Fibroblast of mammary gland (primary cell): ENCODE measurements around the gene SRSF11.
"Not testable (repeated sequence)": the region's sequence is repeated elsewhere in the genome, so short reads cannot be mapped to it uniquely, and the experiment has no call there.

ENCODE experiments used
- DNase-seq: peaks from one replicate; pipeline ENCODE4 v3.0.0-alpha.2; 2010; ENCODE audit warnings: low read depth
- H3K4me3 ChIP-seq: 2 replicates; pipeline ENCODE4 v1.5.1; 2011; ENCODE audit warnings: low read depth, mild to moderate bottlenecking, low read length, moderate library complexity; ENCODE audit not compliant: control insufficient read depth
- TF ChIP-seq, protein P1 (sequence below): conservative IDR thresholded peaks from 2 replicates; pipeline ENCODE4 v1.5.1; 2011; ENCODE audit warnings: low read depth, low read length, inconsistent platforms; ENCODE audit not compliant: control insufficient read depth, insufficient read depth

Gene SRSF11

GRCh38 chr1:70205434-70206118, 15.6 kb upstream of the SRSF11 start, which contains the start of gene LRRC40:
Gene LRRC40, minus strand, starts transcription at chr1:70205579. Its CDS starts 39 bp downstream, at chr1:70205540.
- peak; percentile 94 for DNase-seq
- TF ChIP-seq, protein P1, sequence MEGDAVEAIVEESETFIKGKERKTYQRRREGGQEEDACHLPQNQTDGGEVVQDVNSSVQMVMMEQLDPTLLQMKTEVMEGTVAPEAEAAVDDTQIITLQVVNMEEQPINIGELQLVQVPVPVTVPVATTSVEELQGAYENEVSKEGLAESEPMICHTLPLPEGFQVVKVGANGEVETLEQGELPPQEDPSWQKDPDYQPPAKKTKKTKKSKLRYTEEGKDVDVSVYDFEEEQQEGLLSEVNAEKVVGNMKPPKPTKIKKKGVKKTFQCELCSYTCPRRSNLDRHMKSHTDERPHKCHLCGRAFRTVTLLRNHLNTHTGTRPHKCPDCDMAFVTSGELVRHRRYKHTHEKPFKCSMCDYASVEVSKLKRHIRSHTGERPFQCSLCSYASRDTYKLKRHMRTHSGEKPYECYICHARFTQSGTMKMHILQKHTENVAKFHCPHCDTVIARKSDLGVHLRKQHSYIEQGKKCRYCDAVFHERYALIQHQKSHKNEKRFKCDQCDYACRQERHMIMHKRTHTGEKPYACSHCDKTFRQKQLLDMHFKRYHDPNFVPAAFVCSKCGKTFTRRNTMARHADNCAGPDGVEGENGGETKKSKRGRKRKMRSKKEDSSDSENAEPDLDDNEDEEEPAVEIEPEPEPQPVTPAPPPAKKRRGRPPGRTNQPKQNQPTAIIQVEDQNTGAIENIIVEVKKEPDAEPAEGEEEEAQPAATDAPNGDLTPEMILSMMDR = no peak
- peak within 1 kb of the TSS; percentile 97 for H3K4me3 ChIP-seq

DNA sequence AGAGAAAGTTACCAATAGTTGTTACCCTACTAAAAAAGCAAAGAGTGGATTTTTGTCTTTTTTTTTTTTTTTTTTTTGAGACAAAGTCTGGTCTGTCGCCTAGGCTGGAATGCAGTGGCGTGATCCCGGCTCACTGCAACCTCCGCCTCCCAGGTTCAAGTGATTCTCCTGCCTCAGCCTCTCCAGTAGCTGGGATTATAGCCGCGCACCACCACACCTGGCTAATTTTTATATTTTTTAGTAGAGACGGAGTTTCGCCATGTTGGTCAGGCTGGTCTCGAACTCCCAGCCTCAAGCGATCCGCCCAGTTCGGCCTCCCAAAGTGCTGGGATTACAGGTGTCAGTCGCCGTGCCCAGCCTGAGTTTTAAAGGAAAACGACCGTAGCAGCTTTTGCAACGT, 14.3 kb upstream of the SRSF11 start:
- H3K4me3 ChIP-seq = peak overlapping the region; percentile 97
- DNase-seq = not testable (repeated sequence)

- H3K4me3 ChIP-seq = no peak overlapping the region
- TF ChIP-seq, protein P1 = no peak
- DNase-seq = no peak
These were observed 13.7 kb upstream of the SRSF11 start for GRCh38 chr1:70207492-70207891.

DNA sequence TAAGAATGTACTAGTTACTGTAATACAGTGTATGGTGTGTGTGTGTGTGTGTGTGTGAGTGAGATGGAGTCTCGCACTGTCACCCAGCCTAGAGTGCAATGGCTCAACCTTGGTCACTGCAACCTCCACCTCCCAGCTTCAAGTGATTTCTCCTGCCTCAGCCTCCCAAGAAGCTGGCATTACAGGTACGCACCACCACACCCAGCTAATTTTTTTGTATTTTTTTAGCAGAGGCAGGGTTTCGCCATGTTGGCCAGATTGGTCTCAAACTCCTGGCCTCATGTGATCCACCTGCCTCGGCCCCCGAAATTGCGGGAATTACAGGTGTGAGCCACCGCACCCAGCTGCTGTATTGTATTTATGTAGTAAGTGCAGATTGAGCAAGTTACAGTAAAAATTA, 12.9 kb upstream of the SRSF11 start:
- TF ChIP-seq, protein P1 = no peak
- no peak for DNase-seq
- H3K4me3 ChIP-seq = no peak overlapping the region

DNA sequence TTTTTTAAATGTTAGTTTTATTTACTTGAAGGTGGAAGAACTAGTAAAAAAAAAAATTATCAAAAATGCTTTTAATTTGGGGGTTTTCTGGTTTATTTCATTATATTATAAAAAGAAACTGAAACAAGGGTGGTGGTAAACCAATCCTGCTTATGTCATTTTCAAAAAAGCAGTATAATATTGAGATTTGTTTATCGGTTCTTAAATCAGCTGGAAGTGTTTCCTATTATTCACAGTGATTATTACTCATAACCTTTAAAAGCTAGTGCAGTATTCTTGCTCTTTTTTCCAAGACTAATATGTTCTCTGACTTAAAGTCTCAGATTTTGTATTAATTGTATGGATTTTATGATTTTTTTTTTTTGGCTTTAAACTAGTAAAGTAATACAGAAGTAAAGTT, 10.4 kb upstream of the SRSF11 start:
- DNase-seq = no peak
- H3K4me3 ChIP-seq = no peak overlapping the region
- TF ChIP-seq, protein P1 = no peak

- TF ChIP-seq, protein P1 = no peak
- no peak for DNase-seq
- no peak overlapping the region for H3K4me3 ChIP-seq
These were observed 9.6 kb upstream of the SRSF11 start for GRCh38 chr1:70211541-70211940.

DNA sequence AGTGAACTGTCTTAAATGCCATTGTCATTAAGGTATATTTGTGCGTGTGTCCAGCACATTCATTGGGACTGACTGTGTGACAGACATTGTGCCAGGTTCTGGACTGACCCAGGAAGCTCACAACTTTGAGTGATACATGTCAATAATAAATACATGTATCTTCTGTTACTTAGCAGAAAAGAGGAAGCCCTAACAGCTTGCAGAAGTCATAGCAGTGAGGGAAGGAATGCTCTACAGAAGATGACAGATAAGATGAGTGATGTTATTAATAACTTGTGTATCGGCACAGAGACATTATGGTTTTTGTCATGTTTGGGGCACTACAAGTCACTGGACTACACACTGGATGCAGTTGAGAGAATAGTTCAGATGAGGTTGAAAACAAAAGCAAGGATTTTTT, 1.2 kb upstream of the SRSF11 start:
- TF ChIP-seq, protein P1 = no peak
- DNase-seq = no peak

More for the DNA sequence above, 1.2 kb upstream of the SRSF11 start:
- no peak overlapping the region for H3K4me3 ChIP-seq
